GM11168 (cell line): ENCODE measurements around the gene HNRNPF.
"Not testable (repeated sequence)": the region's sequence is repeated elsewhere in the genome, so short reads cannot be mapped to it uniquely, and the experiment has no call there.

Source experiments
- in situ Hi-C: fragments of 300-500 bp; cut with MboI; formaldehyde crosslinking; loops from one replicate; pipeline ENCODE4 v1.12.0; 2022; ENCODE audit warnings: low sequenced_read_pairs; ENCODE audit not compliant: unreplicated experiment

The HNRNPF gene

GRCh38 chr10:43421944-43422343 is 13.0 kb upstream of the HNRNPF start:
- in situ Hi-C loops: not testable (repeated sequence)

- in situ Hi-C loops: no loop called here
These were observed 12.5 kb upstream of the HNRNPF start for GRCh38 chr10:43421519-43421918.

- in situ Hi-C loops: no loop called here
These were observed 12.2 kb upstream of the HNRNPF start for GRCh38 chr10:43421201-43421507.

GRCh38 chr10:43420369-43421200 is 11.6 kb upstream of the HNRNPF start:
- in situ Hi-C loops: no loop called here

- in situ Hi-C loops: no loop called here
These were observed 11.0 kb upstream of the HNRNPF start for GRCh38 chr10:43419997-43420368.

- in situ Hi-C loops: no loop called here
These were observed 9.2 kb upstream of the HNRNPF start for GRCh38 chr10:43417950-43418768.

- in situ Hi-C loops: no loop called here
These were observed 6.6 kb upstream of the HNRNPF start for GRCh38 chr10:43415544-43415943.

- in situ Hi-C loops: no loop called here
These were observed 2.5 kb upstream of the HNRNPF start for GRCh38 chr10:43411536-43411935.

- in situ Hi-C loops: no loop called here
These were observed 1.4 kb upstream of the HNRNPF start for GRCh38 chr10:43410345-43410744.

GRCh38 chr10:43409385-43410109 is 561 bp upstream of the HNRNPF start:
- in situ Hi-C loops: no loop called here

- in situ Hi-C loops: no loop called here
These were observed 666 bp downstream of the HNRNPF start for GRCh38 chr10:43408331-43408709.

GRCh38 chr10:43407576-43408330 is 1.2 kb downstream of the HNRNPF start:
- in situ Hi-C loops: no loop called here

GRCh38 chr10:43407148-43407575 is 1.8 kb downstream of the HNRNPF start:
- in situ Hi-C loops: no loop called here

- in situ Hi-C loops: no loop called here
These were observed 4.3 kb downstream of the HNRNPF start for GRCh38 chr10:43404704-43405084.

- in situ Hi-C loops: no loop called here
These were observed 4.9 kb downstream of the HNRNPF start for GRCh38 chr10:43403911-43404703.

GRCh38 chr10:43402880-43403452 is 6.0 kb downstream of the HNRNPF start:
- in situ Hi-C loops: no loop called here

- in situ Hi-C loops: no loop called here
These were observed 6.8 kb downstream of the HNRNPF start for GRCh38 chr10:43402176-43402575.

GRCh38 chr10:43401627-43402026 is 7.4 kb downstream of the HNRNPF start:
- in situ Hi-C loops: no loop called here
